ENCODE data around the gene BCAR3.

BCAR3 gene

GRCh38 chr1:93588955-93589354, 92.7 kb downstream of the BCAR3 start:
- Histone ChIP-seq H4K91ac (ENCODE audit: low read depth, low read length) (no peak overlapping the region), H2AK5ac (ENCODE audit: low read length) (no peak overlapping the region), H3K18ac (ENCODE audit: low read length) (no peak overlapping the region), H3K14ac (ENCODE audit: low read length) (no peak overlapping the region), H2BK12ac (ENCODE audit: low read length) (no peak overlapping the region), H3K4me2 (ENCODE audit: low read length) (no peak overlapping the region), H3K36me3 (ENCODE audit: control insufficient read depth in 1 of 2, insufficient read depth in 2 of 2, low read length in 2 of 2) (peaks cover 19 to 31% of the 10 kb centered on the region in 2 experiments), H2BK5ac (ENCODE audit: low read depth, low read length, poor library complexity) (no peak overlapping the region), H3K4me3 (ENCODE audit: low read depth, low read length) (no peak overlapping the region), H3K27me3 (ENCODE audit: insufficient read depth, low read length) (no peaks in the 10 kb centered on the region), H3K9ac (ENCODE audit: low read length) (no peak overlapping the region), H3K79me2 (ENCODE audit: control insufficient read depth, insufficient read depth, low read length, poor library complexity) (peaks cover 4% of the 10 kb centered on the region), H2BK120ac (ENCODE audit: insufficient read depth, low read length, poor library complexity) (no peak overlapping the region), H2AFZ (ENCODE audit: insufficient read depth, low read length, poor library complexity) (no peak overlapping the region), H4K12ac (ENCODE audit: low read depth, low read length) (no peak overlapping the region), H3K9me3 (ENCODE audit: insufficient read depth, low read depth, low read length) (no peaks in the 10 kb centered on the region), H3K27ac (ENCODE audit: low read depth, low read length) (no peak overlapping the region), H3K4me1 (ENCODE audit: control insufficient read depth in 1 of 2, insufficient read depth in 2 of 2, low read length in 2 of 2) (peaks cover 17 to 26% of the 10 kb centered on the region in 2 experiments), H4K8ac (ENCODE audit: low read depth, low read length) (no peak overlapping the region), H3K79me1 (ENCODE audit: low read length) (peaks cover 6% of the 10 kb centered on the region), H3K23ac (ENCODE audit: low read length) (no peak overlapping the region), H3K4ac (ENCODE audit: low read depth, low read length) (no peak overlapping the region)
- no peak for DNase-seq
- WGBS (ENCODE audit: extremely low coverage, insufficient coverage, insufficient read length), result no CpG with 5 or more reads among the region's 20 CpGs

GRCh38 chr1:93588206-93588605, 93.4 kb downstream of the BCAR3 start:
- H3K4me3 ChIP-seq (ENCODE audit: low read depth, low read length), result no peak overlapping the region

GRCh38 chr1:93587354-93587753, 94.3 kb downstream of the BCAR3 start:
- Histone ChIP-seq H2AFZ (ENCODE audit: insufficient read depth, low read length, poor library complexity) (no peak overlapping the region), H3K36me3 (ENCODE audit: control insufficient read depth in 1 of 2, insufficient read depth in 2 of 2, low read length in 2 of 2) (peaks cover 29 to 37% of the 10 kb centered on the region in 2 experiments), H3K27ac (ENCODE audit: low read depth, low read length) (no peak overlapping the region), H2BK12ac (ENCODE audit: low read length) (no peak overlapping the region), H2BK5ac (ENCODE audit: low read depth, low read length, poor library complexity) (no peak overlapping the region), H3K14ac (ENCODE audit: low read length) (no peak overlapping the region), H3K79me2 (ENCODE audit: control insufficient read depth, insufficient read depth, low read length, poor library complexity) (peaks cover 2% of the 10 kb centered on the region), H3K4me3 (ENCODE audit: low read depth, low read length) (no peak overlapping the region), H4K91ac (ENCODE audit: low read depth, low read length) (no peak overlapping the region), H4K12ac (ENCODE audit: low read depth, low read length) (no peak overlapping the region), H3K9ac (ENCODE audit: low read length) (no peak overlapping the region), H3K18ac (ENCODE audit: low read length) (no peak overlapping the region), H2BK120ac (ENCODE audit: insufficient read depth, low read length, poor library complexity) (no peak overlapping the region), H2AK5ac (ENCODE audit: low read length) (no peak overlapping the region), H3K23ac (ENCODE audit: low read length) (no peak overlapping the region), H3K4me1 (ENCODE audit: control insufficient read depth in 1 of 2, insufficient read depth in 2 of 2, low read length in 2 of 2) (peaks cover 15 to 16% of the 10 kb centered on the region in 2 experiments), H3K9me3 (ENCODE audit: insufficient read depth, low read depth, low read length) (no peaks in the 10 kb centered on the region), H3K27me3 (ENCODE audit: insufficient read depth, low read length) (no peaks in the 10 kb centered on the region), H3K4ac (ENCODE audit: low read depth, low read length) (no peak overlapping the region), H4K8ac (ENCODE audit: low read depth, low read length) (no peak overlapping the region), H3K4me2 (ENCODE audit: low read length) (no peak overlapping the region), H3K79me1 (ENCODE audit: low read length) (peaks cover 7% of the 10 kb centered on the region)
- WGBS (ENCODE audit: extremely low coverage, insufficient coverage, insufficient read length), result no CpG with 5 or more reads among the region's 5 CpGs
- DNase-seq, result no peak

More at GRCh38 chr1:93588206-93588605, 93.4 kb downstream of the BCAR3 start:
- WGBS (ENCODE audit: extremely low coverage, insufficient coverage, insufficient read length), result no CpG with 5 or more reads among the region's 6 CpGs
- H2BK5ac ChIP-seq (ENCODE audit: low read depth, low read length, poor library complexity), result no peak overlapping the region
- H3K27ac ChIP-seq (ENCODE audit: low read depth, low read length), result no peak overlapping the region
- no peaks in the 10 kb centered on the region for H3K9me3 ChIP-seq (ENCODE audit: insufficient read depth, low read depth, low read length)
- H2AFZ ChIP-seq (ENCODE audit: insufficient read depth, low read length, poor library complexity), result no peak overlapping the region
- peaks cover 23 to 35% of the 10 kb centered on the region in 2 experiments for H3K36me3 ChIP-seq (ENCODE audit: control insufficient read depth in 1 of 2, insufficient read depth in 2 of 2, low read length in 2 of 2)
- H3K4me2 ChIP-seq (ENCODE audit: low read length), result no peak overlapping the region
- peaks cover 13 to 20% of the 10 kb centered on the region in 2 experiments for H3K4me1 ChIP-seq (ENCODE audit: control insufficient read depth in 1 of 2, insufficient read depth in 2 of 2, low read length in 2 of 2)
- no peaks in the 10 kb centered on the region for H3K27me3 ChIP-seq (ENCODE audit: insufficient read depth, low read length)
- H3K23ac ChIP-seq (ENCODE audit: low read length), result no peak overlapping the region
- no peak overlapping the region for H4K8ac ChIP-seq (ENCODE audit: low read depth, low read length)
- no peak for DNase-seq
- no peak overlapping the region for H3K14ac ChIP-seq (ENCODE audit: low read length)
- H3K18ac ChIP-seq (ENCODE audit: low read length), result no peak overlapping the region
- no peak overlapping the region for H2AK5ac ChIP-seq (ENCODE audit: low read length)
- no peak overlapping the region for H4K12ac ChIP-seq (ENCODE audit: low read depth, low read length)
- no peak overlapping the region for H2BK120ac ChIP-seq (ENCODE audit: insufficient read depth, low read length, poor library complexity)
- peaks cover 4% of the 10 kb centered on the region for H3K79me2 ChIP-seq (ENCODE audit: control insufficient read depth, insufficient read depth, low read length, poor library complexity)
- no peak overlapping the region for H4K91ac ChIP-seq (ENCODE audit: low read depth, low read length)
- peaks cover 9% of the 10 kb centered on the region for H3K79me1 ChIP-seq (ENCODE audit: low read length)
- H3K4ac ChIP-seq (ENCODE audit: low read depth, low read length), result no peak overlapping the region
- no peak overlapping the region for H3K9ac ChIP-seq (ENCODE audit: low read length)
- H2BK12ac ChIP-seq (ENCODE audit: low read length), result peak overlapping the region; percentile 1

GRCh38 chr1:93585059-93585966, 96.3 kb downstream of the BCAR3 start:
- Histone ChIP-seq H4K8ac (ENCODE audit: low read depth, low read length) (no peak overlapping the region), H2AFZ (ENCODE audit: insufficient read depth, low read length, poor library complexity) (no peak overlapping the region), H3K4me2 (ENCODE audit: low read length) (no peak overlapping the region), H4K91ac (ENCODE audit: low read depth, low read length) (no peak overlapping the region), H3K27me3 (ENCODE audit: insufficient read depth, low read length) (no peaks in the 10 kb centered on the region), H3K18ac (ENCODE audit: low read length) (no peak overlapping the region), H3K9ac (ENCODE audit: low read length) (no peak overlapping the region), H3K14ac (ENCODE audit: low read length) (no peak overlapping the region), H3K27ac (ENCODE audit: low read depth, low read length) (peak overlapping the region; percentile 89), H3K79me1 (ENCODE audit: low read length) (peaks cover 10% of the 10 kb centered on the region), H4K12ac (ENCODE audit: low read depth, low read length) (no peak overlapping the region), H2BK120ac (ENCODE audit: insufficient read depth, low read length, poor library complexity) (no peak overlapping the region), H3K4me1 (ENCODE audit: control insufficient read depth in 1 of 2, insufficient read depth in 2 of 2, low read length in 2 of 2) (peaks cover 13 to 16% of the 10 kb centered on the region in 2 experiments), H3K4me3 (ENCODE audit: low read depth, low read length) (no peak overlapping the region), H3K4ac (ENCODE audit: low read depth, low read length) (no peak overlapping the region), H3K36me3 (ENCODE audit: control insufficient read depth in 1 of 2, insufficient read depth in 2 of 2, low read length in 2 of 2) (peaks cover 31 to 35% of the 10 kb centered on the region in 2 experiments), H3K9me3 (ENCODE audit: insufficient read depth, low read depth, low read length) (no peaks in the 10 kb centered on the region), H3K23ac (ENCODE audit: low read length) (no peak overlapping the region), H3K79me2 (ENCODE audit: control insufficient read depth, insufficient read depth, low read length, poor library complexity) (no peaks in the 10 kb centered on the region), H2BK5ac (ENCODE audit: low read depth, low read length, poor library complexity) (no peak overlapping the region), H2BK12ac (ENCODE audit: low read length) (no peak overlapping the region), H2AK5ac (ENCODE audit: low read length) (no peak overlapping the region)
- WGBS (ENCODE audit: extremely low coverage, insufficient coverage, insufficient read length), result no CpG with 5 or more reads among the region's 13 CpGs
- peak; percentile 91 to 96 for DNase-seq
